ENCODE measurements around the gene CISD1. TPM values are rescaled to one million over a fixed set of nuclear protein-coding genes. Genes with fewer than 3 reads are reported as not detected.
A peak's percentile ranks its signal among the peaks of the same experiment; 100 is the strongest.

CISD1 gene
- total and polyA plus RNA-seq, 8 donors = 1.2 to 93.6 (median 14.7) TPM

GRCh38 chr10:58280477-58280876, 11.5 kb downstream of the CISD1 start:
- intact Hi-C loops (cut with DNase I; ENCODE audit: low total_unique reads) = no loop called here
- whole genome bisulfite sequencing, 5 donors = 90 to 97% (median 94%) methylated on average over 3 of the region's 3 CpGs
- Histone ChIP-seq H3K27me3 (no peaks in the 10 kb centered on the region), H3K4me3 (no peak overlapping the region), H3K27ac (no peak overlapping the region), H3K9me3 (no peaks in the 10 kb centered on the region), H3K36me3 (peaks cover 0 to 20% (median 16%) of the 10 kb centered on the region in 4 donors), H3K4me1 (peaks cover 0 to 32% (median 14%) of the 10 kb centered on the region in 4 donors)
- DNase-seq = no peak
- TF ChIP-seq POLR2A (IDR thresholded peaks at IDR 0.05) = no peak
- TF ChIP-seq POLR2AphosphoS5 (IDR thresholded peaks at IDR 0.05) = no peak
- TF ChIP-seq, protein P1, sequence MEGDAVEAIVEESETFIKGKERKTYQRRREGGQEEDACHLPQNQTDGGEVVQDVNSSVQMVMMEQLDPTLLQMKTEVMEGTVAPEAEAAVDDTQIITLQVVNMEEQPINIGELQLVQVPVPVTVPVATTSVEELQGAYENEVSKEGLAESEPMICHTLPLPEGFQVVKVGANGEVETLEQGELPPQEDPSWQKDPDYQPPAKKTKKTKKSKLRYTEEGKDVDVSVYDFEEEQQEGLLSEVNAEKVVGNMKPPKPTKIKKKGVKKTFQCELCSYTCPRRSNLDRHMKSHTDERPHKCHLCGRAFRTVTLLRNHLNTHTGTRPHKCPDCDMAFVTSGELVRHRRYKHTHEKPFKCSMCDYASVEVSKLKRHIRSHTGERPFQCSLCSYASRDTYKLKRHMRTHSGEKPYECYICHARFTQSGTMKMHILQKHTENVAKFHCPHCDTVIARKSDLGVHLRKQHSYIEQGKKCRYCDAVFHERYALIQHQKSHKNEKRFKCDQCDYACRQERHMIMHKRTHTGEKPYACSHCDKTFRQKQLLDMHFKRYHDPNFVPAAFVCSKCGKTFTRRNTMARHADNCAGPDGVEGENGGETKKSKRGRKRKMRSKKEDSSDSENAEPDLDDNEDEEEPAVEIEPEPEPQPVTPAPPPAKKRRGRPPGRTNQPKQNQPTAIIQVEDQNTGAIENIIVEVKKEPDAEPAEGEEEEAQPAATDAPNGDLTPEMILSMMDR (IDR thresholded peaks at IDR 0.05) = no peak
- no peak for TF ChIP-seq EP300 (IDR thresholded peaks at IDR 0.05)

DNA sequence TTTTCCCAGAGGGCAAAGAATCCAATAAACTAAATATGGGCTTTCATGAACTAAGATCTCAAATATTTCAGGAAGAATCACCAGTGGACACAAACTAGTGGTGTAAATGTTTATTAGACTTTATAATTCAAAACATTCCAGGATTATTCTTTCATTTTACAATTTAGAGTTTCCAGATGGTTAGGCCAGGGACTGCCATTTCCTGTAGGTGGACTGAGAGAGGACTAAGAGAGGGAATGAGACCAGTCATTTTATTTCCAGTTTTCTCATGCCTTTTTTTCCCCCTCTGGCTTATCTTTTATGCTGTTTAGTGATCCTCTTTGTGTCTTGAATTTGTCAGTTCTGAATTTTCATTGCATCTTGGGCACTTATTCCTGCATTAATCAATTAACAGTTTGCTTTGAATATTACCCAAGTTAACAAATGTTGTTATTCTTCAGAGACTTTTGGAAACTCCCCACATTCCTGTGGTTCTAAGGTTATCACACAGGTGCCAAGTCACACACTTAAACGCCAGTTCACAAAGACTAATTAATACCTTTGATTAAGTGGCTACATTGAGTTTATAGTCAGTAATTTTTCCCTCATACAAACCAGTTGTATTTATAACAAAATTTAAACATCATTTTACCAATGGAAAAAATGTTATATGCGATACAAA, 12.3 kb downstream of the CISD1 start:
- WGBS, 5 donors = 51 to 65% (median 57%) methylated on average over 2 of the region's 2 CpGs
- Histone ChIP-seq H3K9me3 (no peaks in the 10 kb centered on the region), H3K27ac (no peak overlapping the region), H3K4me3 (no peak overlapping the region), H3K4me1 (peaks cover 0 to 29% (median 11%) of the 10 kb centered on the region in 4 donors), H3K27me3 (no peaks in the 10 kb centered on the region), H3K36me3 (peaks cover 0 to 20% (median 16%) of the 10 kb centered on the region in 4 donors)
- intact Hi-C loops (cut with DNase I; ENCODE audit: low total_unique reads) = no loop called here
- TF ChIP-seq POLR2A (IDR thresholded peaks at IDR 0.05) = no peak
- TF ChIP-seq, protein P1 (IDR thresholded peaks at IDR 0.05) = no peak
- no peak for TF ChIP-seq POLR2AphosphoS5 (IDR thresholded peaks at IDR 0.05)
- TF ChIP-seq EP300 (IDR thresholded peaks at IDR 0.05) = no peak
- DNase-seq = peak in 1 of 2 donors; percentile 29

DNA sequence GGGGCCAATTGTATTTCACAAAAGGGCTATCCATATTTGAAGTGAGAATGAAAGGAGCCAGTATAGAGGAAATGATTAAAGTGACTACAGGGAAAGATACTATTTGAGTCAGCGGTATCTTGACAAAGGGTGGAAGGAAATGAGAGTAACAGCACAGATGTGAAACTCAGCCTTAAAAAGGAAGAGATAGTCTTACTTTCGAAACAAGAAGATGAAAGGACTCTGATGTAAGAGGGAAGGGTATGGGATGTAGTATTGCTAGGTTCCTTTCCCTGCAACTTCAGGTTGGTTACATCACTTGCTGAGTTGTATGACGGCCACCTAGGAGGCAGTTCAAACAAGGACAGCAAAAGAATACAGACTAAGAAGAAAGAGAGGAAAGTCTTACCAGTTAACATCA, 13.7 kb downstream of the CISD1 start:
- intact Hi-C loops (cut with DNase I; ENCODE audit: low total_unique reads) = no loop called here
- 62 to 76% (median 65%) methylated on average over 3 of the region's 3 CpGs for WGBS, 5 donors

DNA sequence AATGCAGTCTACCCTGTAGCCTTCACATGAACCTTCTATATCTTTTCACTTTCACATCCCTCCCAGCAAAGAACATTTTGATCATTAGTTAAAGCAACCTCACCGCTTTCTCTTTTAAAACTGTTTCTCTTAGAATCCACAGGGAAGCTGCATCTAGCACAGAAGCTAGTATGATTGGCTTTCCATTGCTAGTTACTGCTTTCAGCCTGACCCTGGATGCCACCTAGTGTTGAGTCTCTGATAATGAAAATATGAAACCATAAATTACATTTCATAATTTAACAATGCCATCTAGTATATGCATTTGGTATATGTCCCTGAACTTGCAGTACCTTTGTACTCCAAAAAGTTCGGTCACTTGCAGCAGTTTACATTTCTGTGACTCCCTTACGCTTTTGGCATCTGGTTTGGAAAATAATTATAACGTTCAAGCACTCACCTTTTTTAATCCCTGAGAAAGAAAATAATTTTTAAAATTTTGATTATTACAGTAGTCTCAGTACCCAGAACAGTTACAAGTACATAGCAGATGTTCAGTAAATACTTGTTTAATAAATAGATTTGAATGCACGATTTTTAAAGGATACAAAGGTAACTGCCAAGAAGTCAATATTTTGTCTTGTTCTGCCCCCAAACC, 22.7 kb downstream of the CISD1 start:
- WGBS, 5 donors = 39 to 58% (median 48%) methylated on average over 5 of the region's 5 CpGs
- Histone ChIP-seq H3K27me3 (no peaks in the 10 kb centered on the region), H3K4me1 (peaks cover 0 to 9% (median 0%) of the 10 kb centered on the region in 4 donors), H3K36me3 (no peaks in the 10 kb centered on the region), H3K4me3 (no peak overlapping the region), H3K9me3 (no peaks in the 10 kb centered on the region), H3K27ac (no peak overlapping the region)
- DNase-seq = peak in 1 of 2 donors; percentile 82
- peak in 1 of 3 donors; percentile 16 for TF ChIP-seq POLR2AphosphoS5 (IDR thresholded peaks at IDR 0.05)
- no peak for TF ChIP-seq EP300 (IDR thresholded peaks at IDR 0.05)
- TF ChIP-seq POLR2A (IDR thresholded peaks at IDR 0.05) = no peak
- TF ChIP-seq, protein P1 (IDR thresholded peaks at IDR 0.05) = peak in 5 of 7 experiments; percentile 42 to 76 (median 70)
- intact Hi-C loops (cut with DNase I; ENCODE audit: low total_unique reads) = loop anchor here (5.0 kb wide), 1 partner anchor 114 kb away; no protein-coding TSS in a partner anchor

More for the DNA sequence above, 13.7 kb downstream of the CISD1 start:
- DNase-seq = peak in 1 of 2 donors; percentile 45
- Histone ChIP-seq H3K9me3 (no peaks in the 10 kb centered on the region), H3K27me3 (no peaks in the 10 kb centered on the region), H3K4me1 (peaks cover 0 to 29% (median 11%) of the 10 kb centered on the region in 4 donors), H3K27ac (peak overlapping the region in 1 of 5 donors; percentile 52), H3K36me3 (peaks cover 0 to 15% (median 13%) of the 10 kb centered on the region in 4 donors), H3K4me3 (no peak overlapping the region)
- TF ChIP-seq, protein P1 (IDR thresholded peaks at IDR 0.05) = no peak
- no peak for TF ChIP-seq POLR2AphosphoS5 (IDR thresholded peaks at IDR 0.05)
- no peak for TF ChIP-seq EP300 (IDR thresholded peaks at IDR 0.05)
- TF ChIP-seq POLR2A (IDR thresholded peaks at IDR 0.05) = no peak
